NT2/D1 (cell line): ENCODE measurements around the gene TBL1X.

Experiments used
- SUZ12 ChIP-seq: IDR thresholded peaks from 2 replicates; pipeline ENCODE4 v1.6.1; 2011; ENCODE audit not compliant: insufficient read length, insufficient read depth; ENCODE audit errors: extremely low read depth
- YY1 ChIP-seq: IDR thresholded peaks from 2 replicates; pipeline ENCODE4 v1.6.1; 2011; ENCODE audit not compliant: insufficient read length, insufficient read depth
- ZNF274 ChIP-seq: IDR thresholded peaks from 2 replicates; pipeline ENCODE4 v1.6.1; 2011; ENCODE audit warnings: mild to moderate bottlenecking, low read depth, low read length

DNA sequence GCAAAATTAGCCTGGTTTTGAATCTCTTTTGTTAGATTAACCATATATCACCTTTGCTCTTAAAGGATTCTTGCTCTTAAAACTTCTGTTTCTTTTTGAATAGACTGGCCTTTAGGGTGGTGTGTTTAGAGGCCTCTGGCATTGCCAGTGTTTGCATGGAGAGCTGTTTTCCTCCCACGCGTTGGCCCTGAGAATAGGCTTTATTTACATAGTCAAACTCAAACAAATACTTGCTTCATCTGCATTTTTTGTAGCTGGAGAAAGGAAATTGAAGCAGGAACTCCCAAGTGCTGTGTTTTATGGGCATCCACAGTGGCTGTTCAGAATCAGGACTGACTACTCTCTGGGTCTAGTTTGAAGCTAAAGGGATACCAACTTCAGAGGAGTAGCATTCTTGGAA lies 324.1 kb downstream of the TBL1X start:
- TF ChIP-seq SUZ12 = no peak
- TF ChIP-seq ZNF274 = no peak
- TF ChIP-seq YY1 = no peak
